Tibial artery (tissue), 4 donors: Measurements from ENCODE around the gene GABRE.

Experiments used
- DNase-seq, 2 donors: peaks; one replicate each; pipeline ENCODE4 v3.0.0-alpha.2; 2019
- H3K27ac ChIP-seq, 2 donors: fragments of 200-600 bp; sonication (generic) in 1 of 2; 1 replicate in 1 of 2; 2 replicates in 1 of 2; pipeline ENCODE4 v1.5.1; 2018 to 2019; ENCODE audit warnings: mild to moderate bottlenecking in 1 of 2
- H3K27me3 ChIP-seq, 2 donors: fragments of 200-600 bp; sonication (generic) in 1 of 2; one replicate each; pipeline versions ENCODE4 v1.5.1 to v1.6.0; 2016 to 2019
- H3K36me3 ChIP-seq, 3 donors: fragments of 200-600 bp; sonication (generic) in 2 of 3; one replicate each; pipeline ENCODE4 v1.5.1; 2016 to 2019; ENCODE audit warnings: mild to moderate bottlenecking in 2 of 3
- H3K4me1 ChIP-seq, 4 donors: fragments of 200-600 bp; sonication (generic) in 2 of 4; 1 replicate in 3 of 4; 2 replicates in 1 of 4; pipeline ENCODE4 v1.5.1; 2016 to 2019
- H3K4me3 ChIP-seq, 2 donors: fragments of 200-600 bp; sonication (generic) in 1 of 2; 1 replicate in 1 of 2; 2 replicates in 1 of 2; pipeline ENCODE4 v1.5.1; 2018 to 2019; ENCODE audit warnings: mild to moderate bottlenecking in 2 of 2
- H3K9me3 ChIP-seq, 3 donors: fragments of 200-600 bp; sonication (generic) in 1 of 3; one replicate each; pipeline ENCODE4 v1.5.1; 2016 to 2019
- intact Hi-C: fragments of 100-400 bp; cut with DNase I; formaldehyde crosslinking; loops from one replicate; pipeline ENCODE4 v1.15.0; 2023; ENCODE audit warnings: low total_unique reads
- TF ChIP-seq, protein P1 (sequence below), 2 experiments: fragments of 200-600 bp in 1 of 2; fragments of 450-650 bp in 1 of 2; IDR thresholded peaks; one replicate each; pipeline ENCODE4 v1.5.1; 2017 to 2019; ENCODE audit warnings: antibody characterized with exemption in 2 of 2, mild to moderate bottlenecking in 1 of 2, moderate library complexity in 1 of 2

Gene GABRE

DNA sequence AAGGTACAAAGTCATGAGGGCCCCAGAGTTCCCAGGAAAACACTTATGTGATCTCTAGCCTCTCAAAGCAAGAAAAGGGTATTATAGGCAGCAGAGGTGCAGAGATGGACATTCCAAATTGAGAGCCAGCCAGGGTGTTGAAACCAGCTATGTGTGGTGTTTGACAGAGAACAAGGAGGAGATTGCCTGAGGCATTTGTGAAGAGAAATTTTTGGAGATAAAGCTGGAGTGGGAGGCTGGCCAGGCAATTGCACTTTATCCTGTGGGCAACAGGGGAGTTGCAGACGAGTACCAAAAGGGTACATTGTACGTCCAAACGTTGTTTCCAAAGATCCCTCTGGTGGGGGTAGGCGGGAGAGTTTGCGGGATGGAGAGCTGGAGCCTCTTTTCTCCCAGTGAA is 2.5 kb upstream of the GABRE start:
- H3K36me3 ChIP-seq, result no peaks in the 10 kb centered on the region
- H3K4me3 ChIP-seq, result no peak overlapping the region
- H3K4me1 ChIP-seq, result peaks cover 0 to 11% (median 1%) of the 10 kb centered on the region in 4 donors
- no peaks in the 10 kb centered on the region for H3K9me3 ChIP-seq
- no peaks in the 10 kb centered on the region for H3K27me3 ChIP-seq
- no peak for DNase-seq
- no peak overlapping the region for H3K27ac ChIP-seq
- TF ChIP-seq, protein P1, sequence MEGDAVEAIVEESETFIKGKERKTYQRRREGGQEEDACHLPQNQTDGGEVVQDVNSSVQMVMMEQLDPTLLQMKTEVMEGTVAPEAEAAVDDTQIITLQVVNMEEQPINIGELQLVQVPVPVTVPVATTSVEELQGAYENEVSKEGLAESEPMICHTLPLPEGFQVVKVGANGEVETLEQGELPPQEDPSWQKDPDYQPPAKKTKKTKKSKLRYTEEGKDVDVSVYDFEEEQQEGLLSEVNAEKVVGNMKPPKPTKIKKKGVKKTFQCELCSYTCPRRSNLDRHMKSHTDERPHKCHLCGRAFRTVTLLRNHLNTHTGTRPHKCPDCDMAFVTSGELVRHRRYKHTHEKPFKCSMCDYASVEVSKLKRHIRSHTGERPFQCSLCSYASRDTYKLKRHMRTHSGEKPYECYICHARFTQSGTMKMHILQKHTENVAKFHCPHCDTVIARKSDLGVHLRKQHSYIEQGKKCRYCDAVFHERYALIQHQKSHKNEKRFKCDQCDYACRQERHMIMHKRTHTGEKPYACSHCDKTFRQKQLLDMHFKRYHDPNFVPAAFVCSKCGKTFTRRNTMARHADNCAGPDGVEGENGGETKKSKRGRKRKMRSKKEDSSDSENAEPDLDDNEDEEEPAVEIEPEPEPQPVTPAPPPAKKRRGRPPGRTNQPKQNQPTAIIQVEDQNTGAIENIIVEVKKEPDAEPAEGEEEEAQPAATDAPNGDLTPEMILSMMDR (IDR thresholded peaks at IDR 0.05), result no peak
- intact Hi-C loops, result loop anchor here (10.0 kb wide), 1 partner anchor 582 kb away; the partner anchor contains the start of gene VMA21

GRCh38 chrX:151975736-151976275 is 1.3 kb upstream of the GABRE start:
- Histone ChIP-seq H3K4me1 (peaks cover 0 to 20% (median 2%) of the 10 kb centered on the region in 4 donors), H3K9me3 (no peaks in the 10 kb centered on the region), H3K27ac (no peak overlapping the region), H3K27me3 (no peaks in the 10 kb centered on the region), H3K36me3 (no peaks in the 10 kb centered on the region), H3K4me3 (no peak overlapping the region)
- no peak for DNase-seq
- intact Hi-C loops, result loop anchor here (10.0 kb wide), 1 partner anchor 581 kb away; the partner anchor contains the start of gene VMA21
- TF ChIP-seq, protein P1 (IDR thresholded peaks at IDR 0.05), result no peak

DNA sequence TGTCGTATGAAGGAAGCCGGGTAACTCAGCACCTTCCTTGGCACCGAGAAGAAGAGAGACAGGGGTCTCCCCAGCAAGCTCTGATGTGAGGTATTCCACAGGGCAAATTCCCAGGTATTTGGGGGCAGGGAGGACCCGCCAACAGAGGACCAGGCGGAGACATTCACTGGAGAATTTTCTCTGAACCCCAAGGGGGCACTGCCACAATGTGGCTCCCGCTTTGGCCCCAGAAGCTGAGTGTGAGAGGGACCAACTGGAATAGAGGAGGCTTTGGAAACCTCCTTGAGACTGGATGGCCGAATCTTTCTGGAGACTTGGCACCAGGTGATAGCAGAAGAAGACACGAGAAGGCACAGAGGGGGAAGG is 735 bp upstream of the GABRE start:
- TF ChIP-seq, protein P1 (IDR thresholded peaks at IDR 0.05), result no peak
- peaks cover 0 to 26% (median 2%) of the 10 kb centered on the region in 4 donors for H3K4me1 ChIP-seq
- no peaks in the 10 kb centered on the region for H3K27me3 ChIP-seq
- no peaks in the 10 kb centered on the region for H3K9me3 ChIP-seq
- intact Hi-C loops, result loop anchor here (10.0 kb wide), 1 partner anchor 580 kb away; the partner anchor contains the start of gene VMA21
- no peak for DNase-seq
- H3K36me3 ChIP-seq, result no peaks in the 10 kb centered on the region
- H3K27ac ChIP-seq, result peak overlapping the region; percentile 83 to 95
- H3K4me3 ChIP-seq, result peak overlapping the region; percentile 76 to 78

DNA sequence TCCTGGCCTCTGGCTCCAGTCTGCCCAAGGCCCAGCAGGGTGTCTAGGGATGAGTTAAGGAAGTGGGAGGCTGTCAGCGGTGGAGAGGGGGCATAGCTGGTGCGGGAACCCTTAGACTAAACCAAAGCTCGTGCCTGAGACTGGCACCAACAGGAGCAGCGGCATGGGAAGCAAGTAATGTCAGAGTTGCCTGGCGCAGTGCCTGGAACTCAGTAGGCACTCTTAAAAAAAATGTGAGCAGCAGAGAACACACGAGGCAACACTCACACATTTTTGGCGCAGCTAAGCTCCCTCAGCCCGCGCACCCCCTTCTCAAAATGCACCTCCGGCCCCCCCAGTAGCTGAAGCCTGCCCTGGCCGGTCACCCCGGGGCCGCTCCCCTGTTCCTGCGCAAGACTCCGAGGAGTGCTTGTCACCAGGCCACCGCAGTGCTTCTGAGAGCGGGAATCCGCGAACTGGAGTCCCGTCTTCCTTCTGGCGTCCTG is 583 bp downstream of the GABRE start:
- TF ChIP-seq, protein P1 (IDR thresholded peaks at IDR 0.05), result no peak
- Histone ChIP-seq H3K36me3 (peaks cover 0 to 4% (median 3%) of the 10 kb centered on the region in 3 donors), H3K4me1 (peaks cover 0 to 30% (median 2%) of the 10 kb centered on the region in 4 donors), H3K9me3 (no peaks in the 10 kb centered on the region), H3K4me3 (peak overlapping the region; percentile 76 to 78), H3K27ac (peak overlapping the region; percentile 83 to 95), H3K27me3 (no peaks in the 10 kb centered on the region)
- intact Hi-C loops, result loop anchor here (10.0 kb wide), 1 partner anchor 579 kb away; the partner anchor contains the start of gene VMA21
- DNase-seq, result peak; percentile 39 to 79

- Histone ChIP-seq H3K4me3 (peak overlapping the region; percentile 76 to 78), H3K9me3 (no peaks in the 10 kb centered on the region), H3K36me3 (peaks cover 0 to 10% (median 6%) of the 10 kb centered on the region in 3 donors), H3K27me3 (no peaks in the 10 kb centered on the region), H3K4me1 (peaks cover 0 to 30% (median 2%) of the 10 kb centered on the region in 4 donors), H3K27ac (peak overlapping the region; percentile 83 to 95)
- TF ChIP-seq, protein P1 (IDR thresholded peaks at IDR 0.05), result no peak
- intact Hi-C loops, result loop anchor here (10.0 kb wide), 1 partner anchor 578 kb away; the partner anchor contains the start of gene VMA21
- DNase-seq, result no peak
Observed at GRCh38 chrX:151973060-151973661, 1.3 kb downstream of the GABRE start.
